ENCODE measurements around the gene SNAP91. TPM values are rescaled to one million over a fixed set of nuclear protein-coding genes. Genes with fewer than 3 reads are reported as not detected.
A peak's percentile ranks its signal among the peaks of the same experiment; 100 is the strongest.

The SNAP91 gene
- total RNA-seq, 1 experiment from 2014 or later: not detected

DNA sequence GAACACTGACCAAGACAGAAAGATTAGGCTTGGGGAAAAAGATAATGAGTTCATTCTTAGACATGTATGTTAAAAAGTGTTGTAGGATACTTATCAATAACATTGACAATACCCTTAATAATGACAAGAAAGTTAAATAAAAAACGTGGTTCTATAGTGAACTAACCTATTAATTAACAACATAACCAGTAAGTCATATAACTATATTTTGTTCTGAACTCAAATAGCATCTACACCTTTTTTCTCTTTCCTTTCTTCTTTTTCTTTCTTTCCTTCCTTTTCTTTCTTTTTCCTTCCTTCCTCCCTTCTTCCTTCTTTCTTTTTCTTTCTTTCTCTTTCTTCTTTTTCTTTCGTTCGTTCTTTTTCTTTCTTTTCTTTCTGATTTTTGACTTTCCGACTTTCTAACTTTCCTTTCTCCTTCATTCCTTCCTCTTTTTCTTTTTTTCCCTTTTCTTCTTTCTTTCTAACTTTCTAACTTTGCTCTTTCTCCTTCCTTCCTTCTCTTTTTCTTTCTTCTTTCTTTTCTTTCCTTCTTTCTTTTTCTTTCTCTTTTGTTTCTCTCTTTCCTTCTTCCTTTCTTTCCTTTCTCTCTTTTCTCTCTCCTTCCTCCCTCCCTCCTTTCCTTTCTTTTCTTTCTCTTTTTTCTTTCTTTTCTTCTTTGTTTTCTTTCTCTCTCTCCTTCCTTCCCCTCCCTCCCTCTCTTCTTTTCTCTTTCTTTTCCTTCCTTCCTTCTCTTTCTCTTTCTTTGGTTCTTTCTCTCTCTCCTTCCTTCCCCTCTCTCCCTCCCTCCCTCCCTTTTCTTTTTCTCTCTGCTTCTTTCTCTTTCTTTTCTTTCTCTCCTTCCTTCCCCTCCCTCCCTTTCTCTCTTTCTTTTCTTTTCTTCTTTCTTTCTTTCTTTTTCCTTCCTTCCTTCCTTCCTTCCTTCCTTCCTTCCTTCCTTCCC is 172.0 kb downstream of the SNAP91 start:
- Histone ChIP-seq H3K9me3 (replicated peaks) (no peaks in the 10 kb centered on the region), H3K27ac (no peak overlapping the region), H3K36me3 (no peaks in the 10 kb centered on the region), H3K4me3 (no peak overlapping the region), H3K4me1 (no peaks in the 10 kb centered on the region), H3K27me3 (no peaks in the 10 kb centered on the region)
- DNase-seq: no peak

DNA sequence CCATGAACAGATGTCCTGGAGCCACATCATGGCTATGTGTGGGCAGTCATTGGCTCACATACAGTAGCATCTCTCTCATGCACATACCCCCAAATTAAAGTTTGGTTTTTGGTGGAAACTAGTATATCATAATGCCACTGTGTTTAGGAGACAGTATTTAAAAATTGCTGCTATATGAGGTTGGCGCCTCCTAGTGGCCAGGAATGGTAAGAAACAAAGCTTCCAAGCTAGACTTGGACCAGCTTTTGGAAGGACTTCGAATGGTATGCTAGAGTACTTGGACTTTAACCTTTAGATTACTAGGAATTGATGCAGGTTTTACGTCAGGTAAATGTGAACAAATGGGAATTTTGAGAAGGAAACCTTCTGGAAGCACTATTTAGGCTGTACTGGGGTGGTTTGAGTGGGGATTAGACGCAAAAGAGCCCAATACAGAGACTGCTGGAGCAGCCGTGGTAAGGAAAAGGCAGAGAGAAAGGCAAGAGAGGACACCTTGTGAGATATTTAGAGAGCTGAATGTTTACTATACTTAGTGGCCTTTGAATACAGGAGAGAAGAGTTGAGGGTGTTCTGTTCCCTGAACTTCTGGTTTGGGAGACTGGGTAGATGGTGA is 172.8 kb downstream of the SNAP91 start:
- no peaks in the 10 kb centered on the region for H3K4me1 ChIP-seq
- no peak overlapping the region for H3K27ac ChIP-seq
- no peaks in the 10 kb centered on the region for H3K27me3 ChIP-seq
- no peaks in the 10 kb centered on the region for H3K36me3 ChIP-seq
- DNase-seq: peak; percentile 39 to 60
- no peaks in the 10 kb centered on the region for H3K9me3 ChIP-seq (replicated peaks)
- H3K4me3 ChIP-seq: no peak overlapping the region

- H3K36me3 ChIP-seq: no peaks in the 10 kb centered on the region
- no peaks in the 10 kb centered on the region for H3K9me3 ChIP-seq (replicated peaks)
- H3K4me3 ChIP-seq: no peak overlapping the region
- no peak for DNase-seq
- no peaks in the 10 kb centered on the region for H3K4me1 ChIP-seq
- H3K27me3 ChIP-seq: no peaks in the 10 kb centered on the region
- no peak overlapping the region for H3K27ac ChIP-seq
These were observed 190.0 kb downstream of the SNAP91 start for GRCh38 chr6:83518816-83519480.

DNA sequence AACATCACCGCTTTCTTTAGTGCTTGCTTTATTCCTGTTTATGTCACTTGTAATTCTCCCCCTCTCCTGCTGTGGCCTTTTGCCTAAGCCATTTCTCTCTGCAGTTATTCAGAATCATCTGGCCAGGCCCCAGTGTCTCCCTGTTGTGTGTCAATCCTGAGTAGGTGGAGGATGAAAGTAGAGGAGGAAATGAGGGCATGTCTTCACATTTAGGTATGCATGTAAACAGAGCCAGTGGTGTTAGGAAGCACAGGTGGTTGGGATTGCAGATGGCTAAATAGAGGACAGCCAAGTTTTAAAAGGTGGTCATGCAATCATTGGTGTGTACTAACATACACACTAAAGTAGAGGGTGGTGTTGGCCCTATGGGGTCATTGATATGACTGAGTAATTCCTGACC is 191.4 kb downstream of the SNAP91 start:
- Histone ChIP-seq H3K27ac (no peak overlapping the region), H3K27me3 (no peaks in the 10 kb centered on the region; the same call in 1 of the 2 replicates), H3K36me3 (no peaks in the 10 kb centered on the region), H3K9me3 (replicated peaks) (no peaks in the 10 kb centered on the region), H3K4me3 (no peak overlapping the region), H3K4me1 (no peaks in the 10 kb centered on the region)
- no peak for DNase-seq

DNA sequence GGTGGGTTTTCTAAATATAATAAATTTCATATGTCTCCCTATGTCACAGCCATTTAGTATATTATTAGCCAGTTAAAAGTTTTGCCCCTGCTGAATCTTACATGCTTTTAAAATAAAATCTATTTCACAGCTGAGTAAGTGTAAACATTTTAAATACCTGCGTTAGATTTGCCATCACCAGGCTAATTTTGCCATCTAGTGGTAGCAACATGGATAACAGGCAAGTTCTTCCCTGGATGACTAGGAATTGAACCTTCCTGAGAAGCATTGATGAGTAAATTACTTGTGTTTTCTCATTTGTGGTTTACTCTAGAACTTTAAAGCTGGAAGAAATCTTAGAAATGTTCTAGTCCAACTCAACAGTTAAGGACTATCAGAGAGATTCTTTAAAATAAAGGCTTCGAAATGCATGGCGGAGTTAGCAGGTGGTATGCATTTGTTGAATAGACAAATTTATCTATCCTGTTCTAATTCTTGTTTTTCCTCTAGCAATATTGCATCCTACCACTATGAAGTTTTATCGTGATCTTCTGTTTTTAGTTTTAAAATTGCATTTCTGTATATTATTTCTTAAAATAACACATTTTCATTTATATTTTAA is 193.9 kb downstream of the SNAP91 start:
- Histone ChIP-seq H3K27ac (no peak overlapping the region), H3K4me3 (no peak overlapping the region)
- DNase-seq: peak; percentile 7 to 60

GRCh38 chr6:83514466-83514865 is 194.4 kb downstream of the SNAP91 start:
- no peak overlapping the region for H3K4me3 ChIP-seq
- H3K4me1 ChIP-seq: no peaks in the 10 kb centered on the region
- DNase-seq: no peak
- H3K36me3 ChIP-seq: no peaks in the 10 kb centered on the region
- peaks cover 6% of the 10 kb centered on the region for H3K27me3 ChIP-seq
- no peaks in the 10 kb centered on the region for H3K9me3 ChIP-seq (replicated peaks)
- H3K27ac ChIP-seq: no peak overlapping the region

More for the DNA sequence above, 193.9 kb downstream of the SNAP91 start:
- H3K4me1 ChIP-seq: no peaks in the 10 kb centered on the region
- H3K9me3 ChIP-seq (replicated peaks): no peaks in the 10 kb centered on the region
- peaks cover 6% of the 10 kb centered on the region for H3K27me3 ChIP-seq
- H3K36me3 ChIP-seq: no peaks in the 10 kb centered on the region

DNA sequence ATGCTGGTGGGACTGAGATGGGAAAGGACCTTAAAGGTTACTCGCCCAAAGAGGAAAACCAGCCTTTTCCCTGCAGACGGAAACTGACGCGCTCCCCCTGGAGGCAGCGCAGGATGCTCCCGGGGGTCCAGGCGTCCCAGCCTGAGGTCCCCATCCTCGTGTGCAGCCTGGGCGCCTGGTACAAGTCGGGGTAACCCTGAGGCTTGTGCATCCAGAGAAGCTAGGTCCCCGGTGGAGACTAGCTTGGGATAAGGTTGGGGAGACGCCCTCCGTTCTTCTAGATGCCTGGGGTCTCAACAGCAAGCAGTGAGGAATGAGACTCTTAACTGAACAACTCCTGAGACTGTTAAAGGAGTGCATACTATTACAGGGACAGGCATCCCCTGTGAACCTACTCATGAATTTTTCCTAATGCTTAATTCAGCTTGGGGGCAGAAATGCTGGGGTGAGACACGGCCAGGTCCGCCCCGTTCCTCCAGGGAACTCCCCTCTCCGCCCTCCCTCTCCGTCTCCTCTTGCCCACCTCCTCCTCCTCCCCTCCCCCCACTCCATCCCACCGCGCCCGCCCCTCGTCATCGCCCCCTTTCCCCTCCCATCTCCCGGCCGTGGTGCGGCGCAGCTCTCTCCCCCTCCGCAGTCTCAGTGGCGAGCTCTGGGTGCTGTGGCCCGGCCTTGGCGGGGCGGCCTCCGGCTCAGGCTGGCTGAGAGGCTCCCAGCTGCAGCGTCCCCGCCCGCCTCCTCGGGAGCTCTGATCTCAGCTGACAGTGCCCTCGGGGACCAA is 196.8 kb downstream of the SNAP91 start, which contains the start of gene PRSS35:
Gene PRSS35 (plus strand): TSS at position 634 of the 781 bp plus-strand sequence. CDS start 10,908 bp downstream, outside the sequence.
- Histone ChIP-seq H3K4me3 (no peak within 1 kb of the TSS), H3K4me1 (no peaks in the 10 kb centered on the region), H3K27me3 (peaks cover 6% of the 10 kb centered on the region), H3K27ac (no peak within 1 kb of the TSS), H3K36me3 (no peaks in the 10 kb centered on the region), H3K9me3 (replicated peaks) (no peaks in the 10 kb centered on the region)
- no peak for DNase-seq

GRCh38 chr6:83511266-83511665 is 197.6 kb downstream of the SNAP91 start:
- DNase-seq: no peak
- peaks cover 6% of the 10 kb centered on the region for H3K27me3 ChIP-seq
- no peak overlapping the region for H3K27ac ChIP-seq
- no peak overlapping the region for H3K4me3 ChIP-seq
- no peaks in the 10 kb centered on the region for H3K36me3 ChIP-seq
- no peaks in the 10 kb centered on the region for H3K4me1 ChIP-seq
- H3K9me3 ChIP-seq (replicated peaks): no peaks in the 10 kb centered on the region

DNA sequence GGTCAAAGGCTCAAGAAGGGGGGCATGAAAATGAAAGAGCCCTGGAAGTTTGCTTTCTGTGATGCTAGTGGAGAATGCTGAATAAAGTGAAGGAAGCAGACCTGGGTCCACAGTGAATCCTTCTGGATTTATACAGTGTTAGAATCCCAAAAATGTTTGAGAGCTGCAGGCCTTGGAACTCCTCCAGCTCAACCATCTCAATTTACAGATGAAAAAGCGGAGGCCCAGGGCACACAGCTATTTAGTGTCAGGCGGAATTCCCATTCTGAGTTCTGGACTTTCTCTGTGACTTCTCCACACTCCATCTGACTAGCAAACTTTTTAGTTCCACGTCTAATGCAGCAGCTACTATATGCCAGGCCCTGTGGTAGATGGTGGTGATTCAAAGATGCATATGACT is 198.1 kb downstream of the SNAP91 start:
- Histone ChIP-seq H3K9me3 (replicated peaks) (no peaks in the 10 kb centered on the region), H3K4me1 (no peaks in the 10 kb centered on the region), H3K36me3 (no peaks in the 10 kb centered on the region), H3K27ac (no peak overlapping the region), H3K27me3 (peaks cover 6% of the 10 kb centered on the region), H3K4me3 (no peak overlapping the region)
- no peak for DNase-seq

GRCh38 chr6:83509441-83509840 is 199.5 kb downstream of the SNAP91 start:
- Histone ChIP-seq H3K27ac (no peak overlapping the region), H3K27me3 (peaks cover 6% of the 10 kb centered on the region), H3K4me3 (no peak overlapping the region), H3K36me3 (no peaks in the 10 kb centered on the region), H3K4me1 (no peaks in the 10 kb centered on the region), H3K9me3 (replicated peaks) (no peaks in the 10 kb centered on the region)
- no peak for DNase-seq

GRCh38 chr6:83505356-83505755 is 203.5 kb downstream of the SNAP91 start:
- Histone ChIP-seq H3K27me3 (no peaks in the 10 kb centered on the region), H3K4me3 (no peak overlapping the region), H3K4me1 (no peaks in the 10 kb centered on the region), H3K9me3 (replicated peaks) (no peaks in the 10 kb centered on the region), H3K27ac (no peak overlapping the region), H3K36me3 (no peaks in the 10 kb centered on the region)
- DNase-seq: no peak
